CD14-positive monocyte (primary cell): Measurements from ENCODE around the gene LCN2. TPM values are rescaled to one million over a fixed set of nuclear protein-coding genes. Genes with fewer than 3 reads are reported as not detected.

Experiments used
- DNase-seq, 3 donors: peaks; one replicate each; pipeline ENCODE4 v3.0.0-alpha.2; 2011 to 2022
- H2AFZ ChIP-seq: 2 replicates; pipeline ENCODE4 v1.6.0; 2012; ENCODE audit warnings: mild to moderate bottlenecking, low read depth, low read length, inconsistent platforms; ENCODE audit not compliant: insufficient read depth, poor library complexity, severe bottlenecking
- H3K27ac ChIP-seq, 2 donors: 1 replicate in 1 of 2; 2 replicates in 1 of 2; pipeline ENCODE4 v1.5.1; 2012 to 2013; ENCODE audit warnings: low read length in 2 of 2, control low read depth in 1 of 2, inconsistent platforms in 1 of 2, low read depth in 1 of 2, mild to moderate bottlenecking in 1 of 2
- H3K27me3 ChIP-seq, 2 donors: one replicate each; pipeline versions ENCODE4 v1.6.0 to v1.6.1; 2011 to 2013; ENCODE audit warnings: low read length in 2 of 2; ENCODE audit not compliant: control insufficient read depth in 2 of 2, insufficient read depth in 2 of 2
- H3K36me3 ChIP-seq, 2 donors: replicated peaks in 1 of 2; 1 replicate in 1 of 2; 2 replicates in 1 of 2; pipeline versions ENCODE4 v1.5.1 to v1.6.1; 2012 to 2013; ENCODE audit warnings: low read length in 2 of 2, control low read depth in 1 of 2, inconsistent platforms in 1 of 2, mild to moderate bottlenecking in 1 of 2; ENCODE audit not compliant: insufficient read depth in 2 of 2, control insufficient read depth in 1 of 2
- H3K4me1 ChIP-seq, 2 donors: 1 replicate in 1 of 2; 2 replicates in 1 of 2; pipeline versions ENCODE4 v1.5.1 to v1.6.1; 2012 to 2013; ENCODE audit warnings: low read length in 2 of 2, control low read depth in 1 of 2, inconsistent platforms in 1 of 2, mild to moderate bottlenecking in 1 of 2, moderate library complexity in 1 of 2; ENCODE audit not compliant: insufficient read depth in 2 of 2, control insufficient read depth in 1 of 2
- H3K4me2 ChIP-seq: replicated peaks from 2 replicates; pipeline ENCODE3; 2012; ENCODE audit warnings: low read length, moderate library complexity, mild to moderate bottlenecking; ENCODE audit not compliant: poor library complexity, severe bottlenecking; ENCODE audit errors: extremely low read depth
- H3K4me3 ChIP-seq, 3 experiments: fragments of 200-600 bp in 1 of 3; sonication (generic) in 1 of 3; replicated peaks in 1 of 3; 1 replicate in 2 of 3; 2 replicates in 1 of 3; pipeline ENCODE4 v1.5.1; 2011 to 2013; ENCODE audit warnings: low read length in 3 of 3, mild to moderate bottlenecking in 3 of 3, control low read depth in 2 of 3, low read depth in 2 of 3, inconsistent platforms in 1 of 3, moderate library complexity in 1 of 3
- H3K79me2 ChIP-seq: 2 replicates; pipeline ENCODE4 v1.6.0; 2012; ENCODE audit warnings: mild to moderate bottlenecking, control low read depth, inconsistent platforms, low read length, moderate library complexity; ENCODE audit not compliant: insufficient read depth
- H3K9ac ChIP-seq: 2 replicates; pipeline ENCODE4 v1.6.0; 2017; ENCODE audit warnings: low read length, mild to moderate bottlenecking; ENCODE audit not compliant: insufficient read depth, poor library complexity, severe bottlenecking
- H3K9me3 ChIP-seq, 2 donors: replicated peaks in 1 of 2; 1 replicate in 1 of 2; 2 replicates in 1 of 2; pipeline versions ENCODE4 v1.5.1 to v1.6.1; 2012 to 2013; ENCODE audit warnings: low read length in 2 of 2, control low read depth in 1 of 2; ENCODE audit not compliant: control insufficient read depth in 1 of 2, insufficient read depth in 1 of 2
- H4K20me1 ChIP-seq: 2 replicates; pipeline ENCODE4 v1.6.0; 2012; ENCODE audit warnings: mild to moderate bottlenecking, low read length, control low read depth, moderate library complexity; ENCODE audit not compliant: insufficient read depth
- H3K27ac Mint-ChIP-seq, 7 donors: one replicate each; pipeline ENCODE4 v1.8.0; 2020; ENCODE audit warnings: mild to moderate bottlenecking in 7 of 7, mixed read lengths in 7 of 7, moderate library complexity in 6 of 7, inconsistent platforms in 2 of 7
- H3K27me3 Mint-ChIP-seq, 3 donors: one replicate each; pipeline ENCODE4 v1.8.0; 2021 to 2022; ENCODE audit warnings: low read depth in 3 of 3, mild to moderate bottlenecking in 3 of 3, mixed read lengths in 3 of 3, moderate library complexity in 3 of 3, inconsistent platforms in 1 of 3
- H3K36me3 Mint-ChIP-seq, 2 donors: one replicate each; pipeline ENCODE4 v1.8.0; 2020; ENCODE audit warnings: mixed read lengths in 2 of 2, inconsistent platforms in 1 of 2, mild to moderate bottlenecking in 1 of 2
- H3K4me1 Mint-ChIP-seq: one replicate; pipeline ENCODE4 v1.8.0; 2020; ENCODE audit warnings: mild to moderate bottlenecking, mixed read lengths
- H3K4me3 Mint-ChIP-seq, 2 donors: one replicate each; pipeline ENCODE4 v1.8.0; 2020; ENCODE audit warnings: mild to moderate bottlenecking in 2 of 2, mixed read lengths in 2 of 2, moderate library complexity in 1 of 2
- H3K9me3 Mint-ChIP-seq, 7 donors: one replicate each; pipeline ENCODE4 v1.8.0; 2020 to 2022; ENCODE audit warnings: mixed read lengths in 7 of 7, mild to moderate bottlenecking in 6 of 7, moderate library complexity in 6 of 7, inconsistent platforms in 2 of 7
- whole genome bisulfite sequencing: methylation state at CpG from one replicate; pipeline ENCODE4 v1.1.5; 2013; ENCODE audit warnings: missing lambda C conversion rate; ENCODE audit not compliant: insufficient coverage; 5-methylcytosine and 5-hydroxymethylcytosine counted together
- intact Hi-C, 2 donors: fragments of 100-400 bp; cut with micrococcal nuclease; formaldehyde crosslinking; loops; one replicate each; pipeline versions ENCODE4 v1.15.0 to v1.15.1; 2023
- polyA minus RNA-seq: library from RNA; depleted of rRNA, polyadenylated mRNA; stranded (reverse); fragments of >200 nt; gene quantifications from 2 replicates; pipeline ENCODE4 v1.2.3, GENCODE V29; 2012
- polyA plus RNA-seq, 3 donors: library from polyadenylated mRNA; depleted of rRNA in 1 of 3; unstranded in 2 of 3; stranded (reverse) in 1 of 3; fragments of 300-500 nt in 2 of 3; fragments of >200 nt in 1 of 3; fragmentation: Illumina TruSeq in 2 of 3; gene quantifications; 1 replicate in 2 of 3; 2 replicates in 1 of 3; pipeline ENCODE4 v1.2.3, GENCODE V29; 2012 to 2021
- total RNA-seq, 12 experiments: library from RNA in 1 of 12; stranded (reverse) in 1 of 12; fragments of 120-200 nt in 1 of 12; gene quantifications; one replicate each; pipeline ENCODE4 v1.2.4 and lab custom pipeline; 2013 to 2026; ENCODE audit warnings: mixed read lengths in 6 of 12, inconsistent platforms in 1 of 12
- TF ChIP-seq, protein P1 (sequence below): fragments of 200-600 bp; IDR thresholded peaks from one replicate; pipeline ENCODE4 v1.8.0; 2022; ENCODE audit warnings: antibody characterized with exemption, mild to moderate bottlenecking

LCN2 gene
- total RNA-seq (2013): 0.27 TPM
- polyA plus RNA-seq (under 1 TPM in 1 of 3 donors, not detected in 2; 0.83 TPM), polyA minus RNA-seq (not detected in 2 replicates), total RNA-seq (lab: John Stamatoyannopoulos, UW) (0 to 2.3 (median 0) reads per million in 11 experiments)

DNA sequence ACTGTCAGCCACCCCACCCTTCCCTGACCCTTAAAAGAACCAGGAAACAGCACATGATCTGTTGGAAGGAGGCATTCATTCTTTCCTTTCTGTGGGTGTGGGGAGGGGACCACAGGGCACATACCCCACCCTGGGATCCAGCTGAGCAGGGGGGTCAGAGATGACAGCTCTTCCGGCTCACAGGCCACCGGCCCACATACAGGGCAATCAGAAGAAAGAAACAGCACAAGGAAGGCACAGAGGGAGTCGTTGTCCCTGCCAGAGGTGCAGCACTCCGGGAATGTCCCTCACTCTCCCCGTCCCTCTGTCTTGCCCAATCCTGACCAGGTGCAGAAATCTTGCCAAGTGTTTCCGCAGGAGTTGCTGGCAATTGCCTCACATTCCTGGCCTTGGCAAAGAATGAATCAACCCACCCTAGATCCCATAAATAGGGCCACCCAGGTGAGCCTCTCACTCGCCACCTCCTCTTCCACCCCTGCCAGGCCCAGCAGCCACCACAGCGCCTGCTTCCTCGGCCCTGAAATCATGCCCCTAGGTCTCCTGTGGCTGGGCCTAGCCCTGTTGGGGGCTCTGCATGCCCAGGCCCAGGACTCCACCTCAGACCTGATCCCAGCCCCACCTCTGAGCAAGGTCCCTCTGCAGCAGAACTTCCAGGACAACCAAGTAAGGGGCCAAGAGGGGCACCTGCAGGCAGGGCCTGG lies at the start of gene LCN2:
TSS of gene LCN2 (plus strand) at position 453 of the 701 bp plus-strand sequence. CDS start at position 526, 73 bp downstream.
- intact Hi-C loops: no loop called here
- H3K9ac ChIP-seq: no peak within 1 kb of the TSS
- TF ChIP-seq, protein P1, sequence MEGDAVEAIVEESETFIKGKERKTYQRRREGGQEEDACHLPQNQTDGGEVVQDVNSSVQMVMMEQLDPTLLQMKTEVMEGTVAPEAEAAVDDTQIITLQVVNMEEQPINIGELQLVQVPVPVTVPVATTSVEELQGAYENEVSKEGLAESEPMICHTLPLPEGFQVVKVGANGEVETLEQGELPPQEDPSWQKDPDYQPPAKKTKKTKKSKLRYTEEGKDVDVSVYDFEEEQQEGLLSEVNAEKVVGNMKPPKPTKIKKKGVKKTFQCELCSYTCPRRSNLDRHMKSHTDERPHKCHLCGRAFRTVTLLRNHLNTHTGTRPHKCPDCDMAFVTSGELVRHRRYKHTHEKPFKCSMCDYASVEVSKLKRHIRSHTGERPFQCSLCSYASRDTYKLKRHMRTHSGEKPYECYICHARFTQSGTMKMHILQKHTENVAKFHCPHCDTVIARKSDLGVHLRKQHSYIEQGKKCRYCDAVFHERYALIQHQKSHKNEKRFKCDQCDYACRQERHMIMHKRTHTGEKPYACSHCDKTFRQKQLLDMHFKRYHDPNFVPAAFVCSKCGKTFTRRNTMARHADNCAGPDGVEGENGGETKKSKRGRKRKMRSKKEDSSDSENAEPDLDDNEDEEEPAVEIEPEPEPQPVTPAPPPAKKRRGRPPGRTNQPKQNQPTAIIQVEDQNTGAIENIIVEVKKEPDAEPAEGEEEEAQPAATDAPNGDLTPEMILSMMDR: no peak
- no peak within 1 kb of the TSS for H3K27ac ChIP-seq
- H3K4me2 ChIP-seq: no peak within 1 kb of the TSS
- H2AFZ ChIP-seq: no peak within 1 kb of the TSS
- Mint-ChIP-seq H3K4me3 (no peak within 1 kb of the TSS), H3K36me3 (no peaks in the 10 kb centered on the region), H3K27ac (no peak within 1 kb of the TSS), H3K4me1 (peaks cover 2% of the 10 kb centered on the region), H3K27me3 (peaks cover 0 to 12% (median 3%) of the 10 kb centered on the region in 3 donors), H3K9me3 (no peaks in the 10 kb centered on the region)
- no peaks in the 10 kb centered on the region for H3K27me3 ChIP-seq
- no peak for DNase-seq
- no peaks in the 10 kb centered on the region for H4K20me1 ChIP-seq
- H3K36me3 ChIP-seq: no peaks in the 10 kb centered on the region
- WGBS: 87% methylated on average over 9 of the region's 9 CpGs
- no peaks in the 10 kb centered on the region for H3K9me3 ChIP-seq
- H3K79me2 ChIP-seq: no peaks in the 10 kb centered on the region
- H3K4me1 ChIP-seq: peaks cover 0 to under 1% of the 10 kb centered on the region in 2 donors
- H3K4me3 ChIP-seq: no peak within 1 kb of the TSS

DNA sequence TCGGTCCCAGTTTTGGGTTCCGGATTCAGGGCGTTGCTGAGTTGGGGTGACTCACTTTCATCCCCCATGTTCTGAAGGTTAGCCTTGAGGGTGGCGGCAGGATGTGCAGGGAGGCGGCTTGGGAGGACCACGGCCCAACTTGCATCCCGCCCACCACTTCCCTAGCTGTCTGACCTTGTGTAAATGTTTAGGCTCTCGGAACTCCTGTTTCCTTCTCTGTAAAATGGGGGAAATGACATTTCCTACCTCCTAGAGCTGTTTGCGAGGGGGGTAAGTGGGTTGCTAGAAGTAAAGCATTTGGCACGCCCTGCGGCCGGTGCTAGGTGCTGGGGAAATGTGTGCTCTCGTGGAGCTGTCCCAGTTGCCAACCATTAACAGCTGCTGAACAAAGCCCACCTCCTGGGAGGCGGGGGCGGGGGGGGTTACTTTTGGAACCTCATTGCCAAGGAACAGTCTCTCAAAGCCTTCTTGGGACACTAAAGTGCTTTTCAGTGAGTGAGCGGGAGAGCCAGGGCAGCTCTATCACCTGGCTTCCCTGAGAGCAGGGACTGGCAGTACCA lies 49.2 kb upstream of the LCN2 start:
- H3K4me3 Mint-ChIP-seq: peak overlapping the region in 1 of 2 donors; percentile 43
- H3K27ac Mint-ChIP-seq: peak overlapping the region in 3 of 7 donors; percentile 15 to 97 (median 50)
- Histone ChIP-seq H3K79me2 (peaks cover 58% of the 10 kb centered on the region), H4K20me1 (peaks cover 65% of the 10 kb centered on the region), H2AFZ (no peak overlapping the region), H3K27ac (peak overlapping the region in 1 of 2 donors; percentile 1), H3K4me2 (no peak overlapping the region), H3K36me3 (peaks cover 41 to 44% of the 10 kb centered on the region in 2 donors), H3K4me3 (no peak overlapping the region), H3K4me1 (peaks cover 38 to 44% of the 10 kb centered on the region in 2 donors), H3K9me3 (no peaks in the 10 kb centered on the region), H3K9ac (no peak overlapping the region), H3K27me3 (no peaks in the 10 kb centered on the region)
- no peaks in the 10 kb centered on the region for H3K9me3 Mint-ChIP-seq
- DNase-seq: no peak
- peaks cover 40% of the 10 kb centered on the region for H3K4me1 Mint-ChIP-seq
- WGBS: 96% methylated on average over 3 of the region's 16 CpGs
- peaks cover 37 to 59% of the 10 kb centered on the region in 2 donors for H3K36me3 Mint-ChIP-seq
- intact Hi-C loops: loop anchor here in 1 of 2 donors (2.0 kb wide), 1 partner anchor 27 kb away; no protein-coding TSS in a partner anchor
- H3K27me3 Mint-ChIP-seq: no peaks in the 10 kb centered on the region
- TF ChIP-seq, protein P1: no peak
